Neuron (in vitro differentiated cells): ENCODE results near the gene SPOCK1.

Experiments
- H2AFZ ChIP-seq: one replicate; pipeline ENCODE4 v1.6.1; 2013; ENCODE audit warnings: low read depth, mild to moderate bottlenecking, inconsistent platforms, low read length, moderate library complexity
- H3K27me3 ChIP-seq: one replicate; pipeline ENCODE4 v1.6.1; 2013; ENCODE audit warnings: low read length; ENCODE audit not compliant: insufficient read depth
- H3K36me3 ChIP-seq: one replicate; pipeline ENCODE4 v1.6.1; 2013; ENCODE audit warnings: low read length; ENCODE audit not compliant: insufficient read depth
- H3K4me1 ChIP-seq: one replicate; pipeline ENCODE4 v1.6.1; 2013; ENCODE audit warnings: low read length; ENCODE audit not compliant: insufficient read depth
- H3K4me3 ChIP-seq: 2 replicates; pipeline ENCODE4 v1.5.1; 2013; ENCODE audit warnings: mild to moderate bottlenecking, low read length, moderate library complexity
- H3K9me3 ChIP-seq: one replicate; pipeline ENCODE4 v1.6.1; 2013; ENCODE audit warnings: low read length

Gene SPOCK1

GRCh38 chr5:137414112-137414755 is 84.9 kb downstream of the SPOCK1 start:
- Histone ChIP-seq H3K4me1 (peaks cover 7% of the 10 kb centered on the region), H3K4me3 (no peak overlapping the region), H2AFZ (no peak overlapping the region), H3K27me3 (no peaks in the 10 kb centered on the region), H3K36me3 (no peaks in the 10 kb centered on the region), H3K9me3 (no peaks in the 10 kb centered on the region)

GRCh38 chr5:137412136-137412535 is 87.0 kb downstream of the SPOCK1 start:
- no peak overlapping the region for H2AFZ ChIP-seq
- no peaks in the 10 kb centered on the region for H3K9me3 ChIP-seq
- no peak overlapping the region for H3K4me3 ChIP-seq
- peaks cover 7% of the 10 kb centered on the region for H3K4me1 ChIP-seq
- H3K27me3 ChIP-seq: no peaks in the 10 kb centered on the region
- H3K36me3 ChIP-seq: no peaks in the 10 kb centered on the region

- H3K27me3 ChIP-seq: no peaks in the 10 kb centered on the region
These were observed 88.7 kb downstream of the SPOCK1 start for GRCh38 chr5:137410234-137411010.

GRCh38 chr5:137409736-137410135 is 89.4 kb downstream of the SPOCK1 start:
- Histone ChIP-seq H3K4me1 (peaks cover 7% of the 10 kb centered on the region), H2AFZ (no peak overlapping the region), H3K4me3 (no peak overlapping the region), H3K9me3 (no peaks in the 10 kb centered on the region), H3K27me3 (no peaks in the 10 kb centered on the region), H3K36me3 (no peaks in the 10 kb centered on the region)

More at GRCh38 chr5:137410234-137411010, 88.7 kb downstream of the SPOCK1 start:
- no peak overlapping the region for H2AFZ ChIP-seq
- H3K36me3 ChIP-seq: no peaks in the 10 kb centered on the region
- no peaks in the 10 kb centered on the region for H3K9me3 ChIP-seq
- no peak overlapping the region for H3K4me3 ChIP-seq
- peaks cover 7% of the 10 kb centered on the region for H3K4me1 ChIP-seq

- no peaks in the 10 kb centered on the region for H3K4me1 ChIP-seq
- no peaks in the 10 kb centered on the region for H3K36me3 ChIP-seq
- H3K27me3 ChIP-seq: no peaks in the 10 kb centered on the region
- H3K4me3 ChIP-seq: no peak overlapping the region
- H3K9me3 ChIP-seq: no peaks in the 10 kb centered on the region
- no peak overlapping the region for H2AFZ ChIP-seq
These were observed 92.0 kb downstream of the SPOCK1 start for GRCh38 chr5:137407090-137407489.

- Histone ChIP-seq H3K36me3 (no peaks in the 10 kb centered on the region), H3K4me3 (no peak overlapping the region), H3K9me3 (no peaks in the 10 kb centered on the region), H2AFZ (no peak overlapping the region), H3K27me3 (no peaks in the 10 kb centered on the region), H3K4me1 (no peaks in the 10 kb centered on the region)
These were observed 93.7 kb downstream of the SPOCK1 start for GRCh38 chr5:137405393-137405792.

- no peak overlapping the region for H3K4me3 ChIP-seq
- H2AFZ ChIP-seq: no peak overlapping the region
- no peaks in the 10 kb centered on the region for H3K9me3 ChIP-seq
- H3K36me3 ChIP-seq: no peaks in the 10 kb centered on the region
- H3K4me1 ChIP-seq: no peaks in the 10 kb centered on the region
- H3K27me3 ChIP-seq: no peaks in the 10 kb centered on the region
These were observed 95.3 kb downstream of the SPOCK1 start for GRCh38 chr5:137403869-137404268.

GRCh38 chr5:137402436-137403187 is 96.5 kb downstream of the SPOCK1 start:
- no peaks in the 10 kb centered on the region for H3K4me1 ChIP-seq
- no peaks in the 10 kb centered on the region for H3K36me3 ChIP-seq
- H3K27me3 ChIP-seq: no peaks in the 10 kb centered on the region
- H2AFZ ChIP-seq: no peak overlapping the region
- H3K9me3 ChIP-seq: no peaks in the 10 kb centered on the region
- H3K4me3 ChIP-seq: no peak overlapping the region

- Histone ChIP-seq H3K36me3 (no peaks in the 10 kb centered on the region), H3K4me3 (no peak overlapping the region), H3K27me3 (no peaks in the 10 kb centered on the region)
These were observed 97.2 kb downstream of the SPOCK1 start for GRCh38 chr5:137401946-137402345.

GRCh38 chr5:137400571-137400970 is 98.6 kb downstream of the SPOCK1 start:
- H3K4me1 ChIP-seq: no peaks in the 10 kb centered on the region
- H3K4me3 ChIP-seq: no peak overlapping the region
- no peaks in the 10 kb centered on the region for H3K9me3 ChIP-seq

More at GRCh38 chr5:137401946-137402345, 97.2 kb downstream of the SPOCK1 start:
- no peak overlapping the region for H2AFZ ChIP-seq
- no peaks in the 10 kb centered on the region for H3K4me1 ChIP-seq
- no peaks in the 10 kb centered on the region for H3K9me3 ChIP-seq

GRCh38 chr5:137399911-137400310 is 99.2 kb downstream of the SPOCK1 start:
- H3K4me1 ChIP-seq: no peaks in the 10 kb centered on the region
- H3K9me3 ChIP-seq: no peaks in the 10 kb centered on the region
- no peaks in the 10 kb centered on the region for H3K27me3 ChIP-seq
- H2AFZ ChIP-seq: no peak overlapping the region
- H3K4me3 ChIP-seq: no peak overlapping the region
- H3K36me3 ChIP-seq: no peaks in the 10 kb centered on the region

More at GRCh38 chr5:137400571-137400970, 98.6 kb downstream of the SPOCK1 start:
- Histone ChIP-seq H2AFZ (no peak overlapping the region), H3K36me3 (no peaks in the 10 kb centered on the region), H3K27me3 (no peaks in the 10 kb centered on the region)

GRCh38 chr5:137398751-137399150 is 100.4 kb downstream of the SPOCK1 start:
- Histone ChIP-seq H3K9me3 (no peaks in the 10 kb centered on the region), H2AFZ (no peak overlapping the region), H3K27me3 (no peaks in the 10 kb centered on the region), H3K4me3 (no peak overlapping the region), H3K4me1 (no peaks in the 10 kb centered on the region), H3K36me3 (no peaks in the 10 kb centered on the region)

GRCh38 chr5:137398154-137398553 is 101.0 kb downstream of the SPOCK1 start:
- H3K4me1 ChIP-seq: no peaks in the 10 kb centered on the region
- no peak overlapping the region for H2AFZ ChIP-seq
- no peaks in the 10 kb centered on the region for H3K27me3 ChIP-seq
- no peaks in the 10 kb centered on the region for H3K36me3 ChIP-seq
- H3K4me3 ChIP-seq: no peak overlapping the region
- no peaks in the 10 kb centered on the region for H3K9me3 ChIP-seq
